Peyer's patch (tissue), 4 donors: Measurements from ENCODE around the gene MAPKBP1. TPM values are rescaled to one million over a fixed set of nuclear protein-coding genes. Genes with fewer than 3 reads are reported as not detected.
A peak's percentile ranks its signal among the peaks of the same experiment; 100 is the strongest.
"Not testable (repeated sequence)": the region's sequence is repeated elsewhere in the genome, so short reads cannot be mapped to it uniquely, and the experiment has no call there.

ENCODE experiments used
- DNase-seq, 3 donors: peaks; one replicate each; pipeline ENCODE4 v3.0.0-alpha.2; 2017 to 2019
- H3K27ac ChIP-seq, 4 donors: fragments of 200-600 bp; sonication (generic); one replicate each; pipeline ENCODE4 v1.5.1; 2016 to 2019
- H3K27me3 ChIP-seq, 2 donors: fragments of 200-600 bp; sonication (generic); one replicate each; pipeline ENCODE4 v1.5.1; 2019
- H3K36me3 ChIP-seq, 3 donors: fragments of 200-600 bp; sonication (generic); one replicate each; pipeline ENCODE4 v1.5.1; 2016 to 2019
- H3K4me1 ChIP-seq, 4 donors: fragments of 200-600 bp; sonication (generic); one replicate each; pipeline ENCODE4 v1.5.1; 2016 to 2019
- H3K4me3 ChIP-seq, 4 donors: fragments of 200-600 bp; sonication (generic); 1 replicate in 3 of 4; 2 replicates in 1 of 4; pipeline ENCODE4 v1.5.1; 2016 to 2019; ENCODE audit warnings: mild to moderate bottlenecking in 1 of 4
- H3K9me3 ChIP-seq, 4 donors: fragments of 200-600 bp; sonication (generic); one replicate each; pipeline ENCODE4 v1.5.1; 2016 to 2019; ENCODE audit warnings: mild to moderate bottlenecking in 1 of 4
- POLR2A ChIP-seq, 2 donors: fragments of 450-650 bp; IDR thresholded peaks; one replicate each; pipeline ENCODE4 v1.5.1; 2017; ENCODE audit warnings: antibody characterized with exemption in 2 of 2, mild to moderate bottlenecking in 2 of 2, moderate library complexity in 2 of 2
- total RNA-seq, 4 donors: library from RNA; depleted of rRNA; stranded (reverse); fragments of >200 nt; gene quantifications; one replicate each; pipeline ENCODE4 v1.1.0, GENCODE V29; 2016
- TF ChIP-seq, protein P1 (sequence below), 6 experiments: fragments of 450-650 bp in 4 of 6; fragments of 200-600 bp in 2 of 6; sonication (generic) in 1 of 6; IDR thresholded peaks; one replicate each; pipeline ENCODE4 v1.5.1; 2017 to 2019; ENCODE audit warnings: antibody characterized with exemption in 6 of 6, mild to moderate bottlenecking in 3 of 6, moderate library complexity in 1 of 6

MAPKBP1 gene
- total RNA-seq, 4 donors from 2014 or later: 29.7 to 69.8 (median 48.7) TPM

GRCh38 chr15:41735046-41735445 lies 39.2 kb upstream of the MAPKBP1 start:
- Histone ChIP-seq H3K4me1 (no peaks in the 10 kb centered on the region), H3K9me3 (no peaks in the 10 kb centered on the region), H3K27me3 (no peaks in the 10 kb centered on the region), H3K27ac (no peak overlapping the region), H3K4me3 (no peak overlapping the region), H3K36me3 (peaks cover 0 to 53% (median 0%) of the 10 kb centered on the region in 3 donors)
- TF ChIP-seq POLR2A (IDR thresholded peaks at IDR 0.05): no peak
- TF ChIP-seq, protein P1, sequence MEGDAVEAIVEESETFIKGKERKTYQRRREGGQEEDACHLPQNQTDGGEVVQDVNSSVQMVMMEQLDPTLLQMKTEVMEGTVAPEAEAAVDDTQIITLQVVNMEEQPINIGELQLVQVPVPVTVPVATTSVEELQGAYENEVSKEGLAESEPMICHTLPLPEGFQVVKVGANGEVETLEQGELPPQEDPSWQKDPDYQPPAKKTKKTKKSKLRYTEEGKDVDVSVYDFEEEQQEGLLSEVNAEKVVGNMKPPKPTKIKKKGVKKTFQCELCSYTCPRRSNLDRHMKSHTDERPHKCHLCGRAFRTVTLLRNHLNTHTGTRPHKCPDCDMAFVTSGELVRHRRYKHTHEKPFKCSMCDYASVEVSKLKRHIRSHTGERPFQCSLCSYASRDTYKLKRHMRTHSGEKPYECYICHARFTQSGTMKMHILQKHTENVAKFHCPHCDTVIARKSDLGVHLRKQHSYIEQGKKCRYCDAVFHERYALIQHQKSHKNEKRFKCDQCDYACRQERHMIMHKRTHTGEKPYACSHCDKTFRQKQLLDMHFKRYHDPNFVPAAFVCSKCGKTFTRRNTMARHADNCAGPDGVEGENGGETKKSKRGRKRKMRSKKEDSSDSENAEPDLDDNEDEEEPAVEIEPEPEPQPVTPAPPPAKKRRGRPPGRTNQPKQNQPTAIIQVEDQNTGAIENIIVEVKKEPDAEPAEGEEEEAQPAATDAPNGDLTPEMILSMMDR (IDR thresholded peaks at IDR 0.05): no peak
- DNase-seq: no peak

GRCh38 chr15:41735492-41735891 lies 38.8 kb upstream of the MAPKBP1 start:
- not testable (repeated sequence) for H3K4me3 ChIP-seq, H3K4me1 ChIP-seq, H3K27ac ChIP-seq, H3K9me3 ChIP-seq, DNase-seq, H3K27me3 ChIP-seq
- H3K36me3 ChIP-seq: peaks cover 0 to 50% (median 0%) of the 10 kb centered on the region in 3 donors

DNA sequence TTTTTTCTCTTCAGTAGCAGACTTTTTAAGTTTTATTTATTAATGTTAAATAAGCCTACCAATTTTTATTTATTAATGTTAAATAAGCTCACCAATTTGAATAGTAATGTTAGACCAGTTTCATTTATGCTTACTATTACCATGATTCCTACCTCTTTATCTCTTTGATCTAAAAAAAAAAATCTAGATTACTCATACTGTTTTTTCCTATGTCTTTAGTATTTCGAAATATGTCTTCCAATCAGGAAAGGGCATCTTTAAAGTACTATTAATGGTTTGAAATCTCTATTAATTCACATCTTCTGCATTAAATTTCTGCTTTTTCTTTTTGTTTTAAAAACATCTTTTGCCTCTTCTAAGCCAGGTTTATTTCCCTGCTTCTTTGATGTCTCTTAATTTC lies 27.5 kb upstream of the MAPKBP1 start:
- no peak for DNase-seq
- Histone ChIP-seq H3K4me3 (no peak overlapping the region), H3K36me3 (peaks cover 0 to 65% (median 0%) of the 10 kb centered on the region in 3 donors), H3K4me1 (no peaks in the 10 kb centered on the region), H3K27ac (no peak overlapping the region), H3K9me3 (no peaks in the 10 kb centered on the region), H3K27me3 (no peaks in the 10 kb centered on the region)
- TF ChIP-seq, protein P1 (IDR thresholded peaks at IDR 0.05): no peak
- TF ChIP-seq POLR2A (IDR thresholded peaks at IDR 0.05): no peak

- H3K36me3 ChIP-seq: peaks cover 0 to 49% (median 0%) of the 10 kb centered on the region in 3 donors
These were observed 18.1 kb upstream of the MAPKBP1 start for GRCh38 chr15:41756198-41756597.

GRCh38 chr15:41772720-41773331 lies 1.5 kb upstream of the MAPKBP1 start:
- Histone ChIP-seq H3K27ac (peak overlapping the region in 1 of 4 donors; percentile 86), H3K9me3 (no peaks in the 10 kb centered on the region), H3K4me3 (no peak overlapping the region), H3K4me1 (peaks cover 0 to 34% (median 4%) of the 10 kb centered on the region in 4 donors), H3K27me3 (no peaks in the 10 kb centered on the region), H3K36me3 (no peaks in the 10 kb centered on the region)
- no peak for TF ChIP-seq POLR2A (IDR thresholded peaks at IDR 0.05)
- TF ChIP-seq, protein P1 (IDR thresholded peaks at IDR 0.05): peak; percentile 48 to 91 (median 86)
- DNase-seq: peak in 2 of 3 donors; percentile 46 to 79

More at GRCh38 chr15:41756198-41756597, 18.1 kb upstream of the MAPKBP1 start:
- no peak for DNase-seq
- H3K27ac ChIP-seq: no peak overlapping the region
- no peaks in the 10 kb centered on the region for H3K4me1 ChIP-seq
- H3K4me3 ChIP-seq: no peak overlapping the region
- TF ChIP-seq, protein P1 (IDR thresholded peaks at IDR 0.05): no peak
- TF ChIP-seq POLR2A (IDR thresholded peaks at IDR 0.05): no peak
- no peaks in the 10 kb centered on the region for H3K27me3 ChIP-seq
- no peaks in the 10 kb centered on the region for H3K9me3 ChIP-seq

GRCh38 chr15:41773332-41773728 lies 954 bp upstream of the MAPKBP1 start:
- H3K36me3 ChIP-seq: no peaks in the 10 kb centered on the region
- H3K9me3 ChIP-seq: no peaks in the 10 kb centered on the region
- TF ChIP-seq POLR2A (IDR thresholded peaks at IDR 0.05): no peak
- TF ChIP-seq, protein P1 (IDR thresholded peaks at IDR 0.05): no peak
- H3K27ac ChIP-seq: peak overlapping the region; percentile 70 to 86 (median 82)
- peaks cover 0 to 34% (median 4%) of the 10 kb centered on the region in 4 donors for H3K4me1 ChIP-seq
- DNase-seq: no peak
- peak overlapping the region; percentile 63 to 86 (median 72) for H3K4me3 ChIP-seq
- no peaks in the 10 kb centered on the region for H3K27me3 ChIP-seq
